Activated CD8-positive, alpha-beta memory T cell treated with anti-CD3 and anti-CD28 coated beads for 4 hours (primary cell): Measurements from ENCODE around the gene MLLT3.

ENCODE experiments used
- DNase-seq, 2 donors: peaks; one replicate each; pipeline ENCODE4 v3.0.0-alpha.2; 2020; ENCODE audit warnings: low read depth in 2 of 2

MLLT3 gene

GRCh38 chr9:20349568-20349967, 272.7 kb downstream of the MLLT3 start:
- no peak for DNase-seq

GRCh38 chr9:20343325-20343724, 279.0 kb downstream of the MLLT3 start:
- DNase-seq = no peak

GRCh38 chr9:20340511-20340861, 281.8 kb downstream of the MLLT3 start:
- DNase-seq = no peak

- no peak for DNase-seq
Observed at GRCh38 chr9:20335668-20336332, 286.5 kb downstream of the MLLT3 start.

GRCh38 chr9:20333991-20334390, 288.3 kb downstream of the MLLT3 start:
- DNase-seq = no peak

GRCh38 chr9:20331095-20331685, 291.1 kb downstream of the MLLT3 start:
- no peak for DNase-seq

- DNase-seq = no peak
Observed at GRCh38 chr9:20330688-20331087, 291.6 kb downstream of the MLLT3 start.

- no peak for DNase-seq
Observed at GRCh38 chr9:20326516-20326915, 295.8 kb downstream of the MLLT3 start.

GRCh38 chr9:20325008-20325407, 297.3 kb downstream of the MLLT3 start:
- no peak for DNase-seq

- DNase-seq = no peak
Observed at GRCh38 chr9:20322212-20322611, 300.1 kb downstream of the MLLT3 start.

GRCh38 chr9:20321423-20322082, 300.7 kb downstream of the MLLT3 start:
- DNase-seq = peak in 1 of 2 donors; percentile 20

GRCh38 chr9:20320921-20321320, 301.4 kb downstream of the MLLT3 start:
- no peak for DNase-seq

GRCh38 chr9:20319641-20320337, 302.5 kb downstream of the MLLT3 start:
- no peak for DNase-seq

- DNase-seq = no peak
Observed at GRCh38 chr9:20319241-20319640, 303.1 kb downstream of the MLLT3 start.

- DNase-seq = no peak
Observed at GRCh38 chr9:20317701-20318100, 304.6 kb downstream of the MLLT3 start.

GRCh38 chr9:20316372-20316771, 305.9 kb downstream of the MLLT3 start:
- DNase-seq = no peak

- DNase-seq = no peak
Observed at GRCh38 chr9:20315677-20316076, 306.6 kb downstream of the MLLT3 start.

- DNase-seq = no peak
Observed at GRCh38 chr9:20314981-20315380, 307.3 kb downstream of the MLLT3 start.

GRCh38 chr9:20313415-20313814, 308.9 kb downstream of the MLLT3 start:
- DNase-seq = no peak

GRCh38 chr9:20312732-20313131, 309.6 kb downstream of the MLLT3 start:
- DNase-seq = no peak

GRCh38 chr9:20310024-20310423, 312.3 kb downstream of the MLLT3 start:
- no peak for DNase-seq

GRCh38 chr9:20309124-20309523, 313.2 kb downstream of the MLLT3 start:
- no peak for DNase-seq

- no peak for DNase-seq
Observed at GRCh38 chr9:20307621-20308020, 314.7 kb downstream of the MLLT3 start.
